T follicular helper cell (primary cell): ENCODE measurements around the gene SPANXN1.
"Not testable (repeated sequence)": the region's sequence is repeated elsewhere in the genome, so short reads cannot be mapped to it uniquely, and the experiment has no call there.

Experiments
- DNase-seq: peaks from one replicate; pipeline ENCODE4 v3.0.0-alpha.2; 2020; ENCODE audit warnings: low read depth
- total RNA-seq, 2 experiments: gene quantifications; one replicate each; lab custom pipeline; 2026; lab: John Stamatoyannopoulos, UW

The SPANXN1 gene
- 0 reads per million in 2 experiments for total RNA-seq

- not testable (repeated sequence) for DNase-seq
Observed at GRCh38 chrX:145247203-145247602, at the start of gene SPANXN1. Gene SPANXN1, plus strand, starts transcription at chrX:145247503. Its CDS starts 84 bp downstream, at chrX:145247587.

- no peak for DNase-seq
Observed at GRCh38 chrX:145199078-145199477, 48.2 kb upstream of the SPANXN1 start.

- DNase-seq, result no peak
Observed at GRCh38 chrX:145213504-145213903, 33.8 kb upstream of the SPANXN1 start.

GRCh38 chrX:145292218-145292617 is 44.9 kb downstream of the SPANXN1 start:
- no peak for DNase-seq
